Left lung (tissue), 10 donors: ENCODE measurements around the gene PREPL. TPM values are rescaled to one million over a fixed set of nuclear protein-coding genes. Genes with fewer than 3 reads are reported as not detected.
A peak's percentile ranks its signal among the peaks of the same experiment; 100 is the strongest.

ENCODE experiments used
- ATAC-seq: fragments of 200-7000 bp; cut with Tn5 transposase; one replicate; pipeline ENCODE4 v1.9.1; 2020; ENCODE audit warnings: moderate library complexity
- DNase-seq, 4 donors: peaks; one replicate each; pipeline ENCODE4 v3.0.0-alpha.2; 2013 to 2020
- H3K27ac ChIP-seq, 2 donors: fragments of 200-600 bp; sonication (generic) in 1 of 2; one replicate each; pipeline versions ENCODE4 v1.5.0 to v1.8.0; 2020 to 2021
- H3K27me3 ChIP-seq, 2 donors: fragments of 200-600 bp; sonication (generic) in 1 of 2; one replicate each; pipeline versions ENCODE4 v1.5.0 to v1.8.0; 2020 to 2021
- H3K36me3 ChIP-seq, 2 donors: fragments of 200-600 bp; sonication (generic) in 1 of 2; one replicate each; pipeline versions ENCODE4 v1.5.0 to v1.8.0; 2020 to 2021
- H3K4me1 ChIP-seq, 2 donors: fragments of 200-600 bp; one replicate each; pipeline ENCODE4 v1.8.0; 2021
- H3K4me3 ChIP-seq, 2 donors: fragments of 200-600 bp; sonication (generic) in 1 of 2; one replicate each; pipeline versions ENCODE4 v1.5.0 to v1.8.0; 2020 to 2021; ENCODE audit warnings: mild to moderate bottlenecking in 1 of 2
- H3K9me3 ChIP-seq, 2 donors: fragments of 200-600 bp; sonication (generic) in 1 of 2; one replicate each; pipeline versions ENCODE4 v1.5.0 to v1.8.0; 2020 to 2021
- CTCF ChIP-seq, 2 donors: fragments of 200-600 bp; sonication (generic) in 1 of 2; IDR thresholded peaks; one replicate each; pipeline versions ENCODE4 v1.5.0 to v1.8.0; 2021; ENCODE audit warnings: antibody characterized with exemption in 2 of 2
- intact Hi-C, 2 donors: fragments of 100-400 bp; cut with DNase I; formaldehyde crosslinking; loops; one replicate each; pipeline versions ENCODE4 v1.11.2 to v1.14.2; 2022
- polyA plus RNA-seq, 6 donors: library from polyadenylated mRNA; unstranded; fragments of 120-200 nt; gene quantifications; one replicate each; pipeline ENCODE4 v1.2.1, GENCODE V29; 2013; ENCODE audit not compliant: insufficient read length in 6 of 6
- total RNA-seq, 2 donors: library from RNA; stranded (reverse); fragmentation: NEBNext Ultra II Directional; extraction: Animal tissue kit (Norgen Biotek cat#: 25700); gene quantifications; one replicate each; pipeline ENCODE4 v1.2.1, GENCODE V29; 2021
- donor health status: DM: no; HTN: yes; CAD: no.
- donor health status: DM: no; HTN: no; CAD: no.

PREPL gene
- total and polyA plus RNA-seq, 8 donors = 46.0 to 116 (median 90.5) TPM

GRCh38 chr2:44295113-44295512 is 66.2 kb downstream of the PREPL start:
- no peak overlapping the region for H3K27ac ChIP-seq
- DNase-seq = no peak
- peaks cover 0 to 12% of the 10 kb centered on the region in 2 donors for H3K4me1 ChIP-seq
- no peak for ATAC-seq
- intact Hi-C loops = no loop called here
- H3K36me3 ChIP-seq = no peaks in the 10 kb centered on the region
- H3K9me3 ChIP-seq = no peaks in the 10 kb centered on the region
- no peak for TF ChIP-seq CTCF (IDR thresholded peaks at IDR 0.05)
- no peak overlapping the region for H3K4me3 ChIP-seq
- H3K27me3 ChIP-seq = no peaks in the 10 kb centered on the region

GRCh38 chr2:44291281-44292248 is 69.7 kb downstream of the PREPL start:
- Histone ChIP-seq H3K36me3 (no peaks in the 10 kb centered on the region), H3K9me3 (no peaks in the 10 kb centered on the region), H3K4me3 (no peak overlapping the region), H3K4me1 (peaks cover 0 to 12% of the 10 kb centered on the region in 2 donors), H3K27me3 (no peaks in the 10 kb centered on the region), H3K27ac (no peak overlapping the region)
- DNase-seq = peak in 3 of 4 donors; percentile 31 to 77 (median 55)
- intact Hi-C loops = no loop called here
- ATAC-seq = peak; percentile 98
- peak; percentile 31 to 40 for TF ChIP-seq CTCF (IDR thresholded peaks at IDR 0.05)

- intact Hi-C loops = no loop called here
- H3K4me1 ChIP-seq = peaks cover 0 to 12% of the 10 kb centered on the region in 2 donors
- no peak for ATAC-seq
- H3K27ac ChIP-seq = no peak overlapping the region
- no peak for TF ChIP-seq CTCF (IDR thresholded peaks at IDR 0.05)
- no peaks in the 10 kb centered on the region for H3K36me3 ChIP-seq
- H3K9me3 ChIP-seq = no peaks in the 10 kb centered on the region
- no peak overlapping the region for H3K4me3 ChIP-seq
- H3K27me3 ChIP-seq = no peaks in the 10 kb centered on the region
- DNase-seq = no peak
Measured at GRCh38 chr2:44290261-44290660, 71.0 kb downstream of the PREPL start.

GRCh38 chr2:44286884-44287638 is 74.2 kb downstream of the PREPL start:
- intact Hi-C loops = no loop called here
- no peak overlapping the region for H3K27ac ChIP-seq
- H3K4me3 ChIP-seq = no peak overlapping the region
- ATAC-seq (no peak), DNase-seq (no peak)
- H3K9me3 ChIP-seq = no peaks in the 10 kb centered on the region
- no peak for TF ChIP-seq CTCF (IDR thresholded peaks at IDR 0.05)
- no peaks in the 10 kb centered on the region for H3K36me3 ChIP-seq
- no peaks in the 10 kb centered on the region for H3K27me3 ChIP-seq
- peaks cover 0 to 11% of the 10 kb centered on the region in 2 donors for H3K4me1 ChIP-seq
